Stimulated activated CD4-positive, alpha-beta T cell treated with anti-CD3 and anti-CD28 coated beads, Interleukin-4, amount 100 ng/mL, for 1 hour (primary cell): ENCODE data around the gene UROC1.

ENCODE experiments used
- DNase-seq: peaks from one replicate; pipeline ENCODE4 v3.0.0-alpha.2; 2020

UROC1 gene

DNA sequence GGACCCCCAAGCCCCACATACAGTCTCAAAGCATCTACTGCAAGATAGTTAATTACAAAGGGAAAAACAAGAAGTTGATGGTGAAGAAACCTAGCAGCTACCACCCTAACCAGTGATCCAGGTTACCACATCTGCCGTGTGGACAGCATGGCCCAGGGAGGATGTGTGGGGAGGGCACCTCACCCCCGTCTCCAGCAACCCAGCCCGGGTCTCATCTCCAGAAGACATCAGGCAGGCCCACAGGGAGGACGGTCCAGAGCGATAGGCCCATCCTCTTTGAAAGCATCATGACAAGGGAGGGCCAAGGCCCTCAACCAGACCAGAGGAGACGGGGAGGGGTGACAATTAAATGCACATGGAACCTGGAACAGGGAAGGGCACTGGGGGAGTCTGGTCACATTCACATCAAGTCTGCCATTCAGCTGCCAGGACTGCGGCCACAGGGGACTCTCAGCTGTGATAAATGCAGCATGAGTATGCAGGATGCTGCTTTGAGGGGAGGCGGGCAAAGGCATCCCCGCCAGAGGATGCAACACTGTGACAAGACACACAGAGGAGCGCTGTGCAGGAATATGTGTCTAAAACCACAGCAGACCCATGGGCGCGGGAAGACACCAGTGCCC lies 60.7 kb downstream of the UROC1 start:
- DNase-seq: no peak

DNA sequence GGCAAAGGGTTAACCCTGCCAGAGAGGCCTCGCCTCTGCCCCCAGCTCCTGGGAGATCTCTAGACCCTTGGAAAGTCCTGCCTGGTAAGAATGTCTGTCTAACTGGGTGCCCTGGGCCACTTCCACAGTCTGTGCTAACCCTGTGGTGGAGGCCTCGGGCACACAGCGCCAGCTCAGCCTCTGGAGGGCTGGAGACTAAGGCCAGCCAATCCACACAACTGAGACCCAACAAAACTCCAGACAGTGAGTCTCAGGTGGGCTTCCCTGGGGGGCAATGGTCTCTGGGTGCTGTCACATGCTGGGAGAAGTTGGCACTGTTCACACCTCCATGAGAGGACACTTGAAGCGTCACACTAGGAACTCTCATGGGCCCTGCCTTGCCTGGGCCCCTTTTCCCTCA lies 61.4 kb downstream of the UROC1 start:
- DNase-seq: no peak

DNA sequence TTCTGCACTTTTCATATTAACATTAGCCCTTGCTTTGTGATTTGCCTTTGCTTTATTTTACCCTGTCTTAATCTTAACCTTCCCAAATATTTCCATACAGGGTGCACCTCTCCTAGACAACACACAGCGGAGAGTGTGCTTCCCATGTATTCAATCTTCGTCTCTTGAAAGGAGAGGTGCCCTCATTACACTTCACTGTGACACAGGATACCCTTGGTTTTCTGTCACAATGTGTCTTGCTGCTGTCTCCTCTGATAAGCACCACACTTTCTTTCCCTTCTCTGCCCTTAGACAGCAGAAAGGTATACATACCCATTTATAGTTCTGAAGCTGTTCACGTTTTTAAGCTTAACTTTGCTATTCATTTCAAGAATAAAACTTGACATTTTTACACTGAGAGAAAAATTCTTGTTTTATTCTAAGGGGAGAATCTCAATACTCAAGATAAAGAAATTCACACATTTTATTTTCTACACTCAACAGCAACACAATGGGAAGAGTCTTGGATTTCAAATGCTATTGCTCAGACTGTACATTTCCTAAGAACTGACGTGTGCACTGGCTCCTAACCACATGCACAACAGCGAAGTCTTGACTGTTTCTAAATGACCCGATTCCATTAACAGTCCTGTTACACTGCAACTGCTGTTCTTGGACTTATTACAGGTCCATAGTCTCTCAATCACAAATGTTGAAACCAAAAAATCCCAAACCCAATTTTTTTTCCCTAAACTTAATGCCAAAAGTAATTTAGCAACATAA lies 63.0 kb downstream of the UROC1 start:
- no peak for DNase-seq

DNA sequence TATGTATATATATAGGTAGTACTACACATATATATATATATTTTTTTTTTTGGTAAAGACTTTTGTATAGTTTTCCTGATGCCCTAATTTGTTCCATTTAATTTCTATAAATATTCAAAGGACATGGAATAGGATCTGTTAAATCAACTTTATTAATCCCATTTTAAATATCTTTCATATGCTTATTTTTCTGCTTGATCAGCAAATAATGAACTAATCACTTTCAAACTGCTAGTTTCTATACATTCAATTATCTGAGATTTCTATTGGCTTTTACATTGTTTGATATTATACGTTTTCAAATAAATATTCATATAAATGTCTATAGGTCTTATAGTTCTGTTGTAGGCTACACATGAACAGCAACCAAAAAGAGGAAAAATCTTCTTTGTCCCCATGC lies 63.5 kb downstream of the UROC1 start:
- DNase-seq: no peak

DNA sequence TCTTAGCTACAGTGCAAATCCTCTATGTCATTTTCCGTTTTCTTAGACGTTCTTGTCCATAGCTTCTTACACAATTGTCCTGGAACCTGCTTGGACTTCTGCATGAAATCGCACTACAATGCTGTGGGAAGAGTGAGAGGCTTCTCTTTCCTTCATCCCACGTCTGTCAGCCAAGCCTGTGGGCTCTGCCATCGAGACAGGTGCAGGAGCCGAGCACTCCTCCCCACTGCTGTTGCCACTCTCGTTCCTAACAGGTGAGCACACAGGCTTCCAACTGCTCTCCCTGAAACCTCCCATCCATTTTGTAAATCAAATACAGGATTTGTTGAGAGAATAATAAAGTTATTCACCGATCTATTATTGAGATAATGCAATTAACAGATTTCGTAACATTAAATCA lies 65.4 kb downstream of the UROC1 start:
- DNase-seq: no peak

DNA sequence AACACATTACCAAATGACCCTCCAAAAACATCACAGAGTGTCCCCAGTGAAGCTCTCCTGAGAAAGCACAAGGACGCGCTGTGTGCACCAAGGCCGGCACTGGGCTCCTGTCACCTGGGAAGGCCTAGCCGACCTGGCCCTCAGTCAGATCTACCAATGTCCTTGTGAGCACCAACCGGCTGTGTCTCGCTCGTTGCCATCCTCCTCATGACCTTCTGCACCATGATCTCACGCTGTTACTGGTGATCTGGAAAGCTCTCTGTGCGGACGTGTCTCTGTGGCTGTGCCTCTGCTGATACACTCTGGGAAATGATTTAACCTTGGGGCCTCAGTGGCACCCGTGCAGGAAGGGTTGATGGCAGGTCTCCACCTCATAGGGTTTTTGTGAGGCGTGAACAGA lies 66.1 kb downstream of the UROC1 start:
- DNase-seq: no peak

DNA sequence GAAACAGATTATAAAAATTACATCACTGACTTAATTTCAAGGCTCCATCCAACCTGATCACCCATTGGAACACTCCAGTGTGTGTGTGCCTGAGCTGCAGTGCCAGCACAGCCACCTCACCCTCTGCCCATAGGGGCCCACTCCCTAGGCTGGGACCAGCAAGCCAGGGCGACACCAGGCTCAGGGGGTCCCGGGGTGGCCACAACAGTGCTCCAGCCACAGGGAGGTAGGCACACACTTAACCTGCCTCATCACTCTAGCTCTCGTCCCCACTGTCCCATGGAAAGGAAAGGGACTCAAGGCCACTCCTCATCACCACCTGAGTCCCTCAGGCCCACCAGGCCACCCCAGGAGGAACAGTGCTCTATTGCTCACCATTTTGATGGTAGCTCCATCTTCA lies 66.8 kb downstream of the UROC1 start:
- no peak for DNase-seq

DNA sequence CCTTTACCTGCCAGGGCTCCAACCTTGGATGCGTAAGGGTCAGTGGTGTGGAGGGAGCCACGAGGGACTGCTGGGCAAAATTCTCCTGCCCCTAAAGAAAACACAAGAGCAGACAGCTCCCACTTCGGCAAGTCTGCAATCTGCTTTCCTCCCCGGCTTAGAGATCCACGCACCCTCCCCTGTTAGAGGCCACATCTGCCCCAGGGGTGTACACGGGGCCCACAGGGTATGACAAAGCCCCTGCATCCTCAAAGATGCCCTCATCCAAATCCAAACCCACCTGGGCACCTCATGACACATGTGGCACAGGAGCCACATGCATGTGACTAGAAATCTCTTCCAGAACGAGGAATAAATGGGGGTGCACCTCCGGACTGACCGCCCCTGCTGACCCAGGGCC lies 67.4 kb downstream of the UROC1 start:
- DNase-seq: no peak

DNA sequence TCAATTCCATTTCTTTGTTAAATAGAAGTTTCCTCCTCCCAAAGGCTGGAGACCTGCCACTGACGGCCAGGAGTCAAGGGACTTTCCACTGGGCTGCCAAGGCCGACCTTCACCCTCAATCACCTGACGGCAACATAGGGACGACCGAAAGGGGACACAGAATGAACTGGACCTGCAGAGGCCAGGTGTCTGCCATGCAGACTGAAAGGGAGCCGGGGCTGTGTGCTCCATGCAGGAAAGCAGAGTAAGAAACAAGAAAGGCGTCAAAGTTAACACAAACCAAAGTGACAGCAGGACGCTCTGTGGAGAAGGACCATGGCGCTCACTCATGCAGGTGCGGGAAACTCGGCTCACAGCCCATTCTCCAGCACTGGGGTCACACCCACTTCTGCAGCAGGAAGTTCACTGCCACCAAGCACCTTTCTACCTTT lies 67.9 kb downstream of the UROC1 start:
- DNase-seq: no peak

DNA sequence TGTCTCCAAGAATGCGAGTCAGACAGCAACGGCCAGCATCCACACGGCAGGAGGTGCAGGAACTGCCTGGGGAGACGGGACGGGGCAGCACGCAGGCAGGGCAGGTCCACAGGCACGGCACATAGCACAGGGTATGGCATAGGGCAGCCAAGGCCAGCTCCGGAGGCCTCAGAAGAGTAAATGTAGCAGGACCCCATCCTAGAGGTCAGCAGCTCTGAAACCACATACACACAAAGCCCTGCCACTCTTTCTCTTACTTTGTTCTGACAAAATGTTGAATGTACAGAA lies 68.7 kb downstream of the UROC1 start:
- DNase-seq: no peak

DNA sequence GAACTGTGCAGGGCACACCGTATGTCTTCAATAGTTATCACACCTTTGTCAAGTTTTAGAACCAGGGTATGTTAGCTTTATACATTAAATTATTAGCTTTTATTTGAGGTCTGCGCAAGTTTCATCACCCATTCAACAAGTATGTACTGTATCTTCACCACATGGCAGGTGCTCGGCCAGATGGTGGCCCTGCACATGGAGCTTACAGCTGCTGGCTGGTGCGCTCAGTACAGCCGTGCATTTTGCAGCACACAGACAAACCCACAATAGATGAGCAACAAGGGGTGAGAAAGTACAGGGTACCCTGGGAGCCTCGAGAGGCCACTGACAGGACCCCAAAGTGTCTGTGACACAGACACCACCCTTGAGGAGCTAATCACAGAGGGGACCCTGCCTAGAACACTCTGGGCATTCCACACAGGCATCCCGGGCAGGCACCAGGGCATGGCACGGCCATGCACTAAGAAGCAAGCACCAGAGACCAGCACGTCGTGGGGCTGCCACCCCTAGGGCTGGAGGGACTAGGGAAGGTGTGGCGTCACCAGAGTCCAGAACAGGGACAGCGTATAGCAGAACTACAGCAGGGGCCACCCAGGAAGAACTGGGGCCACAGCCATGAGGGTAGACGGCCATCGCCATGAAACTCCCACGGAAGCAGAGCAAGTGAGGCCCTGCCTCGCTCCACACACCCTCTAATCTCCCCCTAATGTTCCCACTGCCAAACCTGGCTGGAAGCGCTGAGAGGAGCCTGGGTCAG lies 69.3 kb downstream of the UROC1 start:
- DNase-seq: no peak

DNA sequence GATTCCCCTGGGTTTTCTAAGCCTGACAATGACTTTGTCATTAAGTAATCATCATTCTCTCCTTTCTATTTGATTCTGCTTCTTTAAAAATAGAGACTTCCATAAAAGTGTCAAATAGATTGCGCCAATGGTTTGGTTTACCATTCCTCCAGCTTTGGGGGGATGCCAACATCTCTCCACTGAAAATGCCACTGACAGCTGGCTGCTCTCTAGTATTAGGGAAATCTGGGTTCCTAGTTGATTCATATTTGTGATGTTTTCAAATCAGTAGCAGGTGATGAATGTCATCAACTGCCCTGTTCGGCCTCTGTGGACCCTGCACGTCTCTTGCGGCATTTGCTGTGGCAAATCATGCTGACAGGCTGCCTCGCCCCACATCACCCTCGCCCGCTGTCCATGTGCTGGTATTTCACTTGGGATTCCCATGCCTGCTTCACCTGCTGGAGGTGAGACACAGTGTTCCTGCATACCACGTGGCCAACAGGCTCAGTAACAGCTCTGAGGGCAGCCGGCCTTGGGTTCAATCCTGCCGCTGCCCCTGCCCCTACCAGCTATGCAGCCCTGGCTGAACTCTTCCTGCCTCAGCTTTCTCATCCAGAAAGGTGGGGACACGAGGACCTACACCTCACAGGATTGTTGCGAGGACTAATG lies 70.0 kb downstream of the UROC1 start:
- DNase-seq: no peak

DNA sequence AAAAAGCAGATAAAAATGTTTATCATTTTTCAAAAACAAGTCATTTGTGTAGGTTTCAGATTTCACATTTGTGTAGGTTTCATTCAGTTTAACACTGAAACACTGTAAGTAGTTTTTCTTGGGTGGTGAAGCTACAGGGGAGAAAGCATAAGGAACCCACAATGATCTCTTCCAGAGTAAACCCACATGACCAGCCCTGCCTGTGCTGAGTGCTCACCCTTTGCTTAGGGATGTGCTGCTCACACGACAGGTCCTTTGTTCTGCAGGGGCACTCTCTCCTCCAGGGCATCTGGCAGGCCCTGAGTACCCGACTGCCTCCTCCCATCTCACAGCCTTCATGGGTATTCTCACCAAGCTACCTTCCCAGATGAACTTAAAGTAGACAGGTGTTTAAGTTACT lies 70.8 kb downstream of the UROC1 start:
- no peak for DNase-seq

DNA sequence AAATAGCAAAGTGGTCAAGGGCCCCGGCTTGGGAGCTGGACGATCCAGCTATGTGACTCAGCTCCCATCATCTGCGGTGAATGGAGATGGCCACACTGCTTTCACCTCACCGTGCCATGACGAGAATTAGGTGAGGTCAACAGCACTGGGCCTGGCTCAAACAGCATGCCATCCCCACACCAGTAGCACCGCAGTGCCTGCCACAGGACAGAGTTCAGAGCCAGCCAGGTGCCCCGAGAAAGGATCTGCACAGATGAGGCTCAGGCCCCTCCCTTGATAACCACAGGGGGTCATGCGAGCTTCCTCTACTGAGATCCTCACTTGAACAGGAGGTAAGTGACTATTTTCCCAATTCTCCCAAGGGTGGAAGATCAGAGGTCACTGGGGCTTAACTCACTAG lies 71.3 kb downstream of the UROC1 start:
- no peak for DNase-seq

DNA sequence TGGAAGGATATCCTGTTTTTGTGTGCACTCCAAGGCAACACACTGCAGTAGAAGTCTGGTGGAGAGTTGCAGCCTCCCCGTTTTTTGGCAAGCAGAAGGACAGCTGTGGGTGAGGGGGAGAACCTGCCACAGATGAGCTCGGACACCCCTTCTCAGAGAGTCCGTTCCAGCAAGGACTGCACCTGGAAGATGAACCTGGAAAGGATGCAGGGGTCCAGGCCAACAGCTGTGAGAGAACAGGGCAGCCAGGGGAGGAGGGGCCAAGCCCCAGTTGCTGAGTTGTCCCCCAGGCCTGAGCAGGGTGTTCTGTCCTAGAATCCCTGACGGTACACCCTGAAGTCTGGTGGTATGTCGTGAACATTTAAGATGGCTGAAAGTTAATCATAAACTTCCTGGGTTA lies 72.1 kb downstream of the UROC1 start:
- DNase-seq: no peak

DNA sequence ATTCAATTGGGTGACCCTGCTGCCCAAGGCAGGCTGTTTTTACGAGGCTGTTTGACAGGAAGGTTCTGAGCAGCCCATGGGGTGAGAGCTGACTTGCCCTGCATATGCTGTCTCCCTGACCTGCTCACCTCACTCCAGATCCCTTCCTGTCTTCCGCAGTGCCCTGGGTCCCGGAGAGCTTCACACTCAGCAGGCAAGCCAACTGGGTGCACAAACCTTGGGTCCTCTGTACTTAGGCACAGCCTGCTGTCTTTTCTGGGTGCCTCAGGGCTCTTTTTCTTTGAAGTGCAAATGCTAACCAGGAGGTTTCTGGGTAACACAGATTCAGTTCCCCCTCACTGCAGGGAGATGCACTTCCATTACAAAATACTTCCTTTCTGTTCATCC lies 74.7 kb downstream of the UROC1 start:
- no peak for DNase-seq

DNA sequence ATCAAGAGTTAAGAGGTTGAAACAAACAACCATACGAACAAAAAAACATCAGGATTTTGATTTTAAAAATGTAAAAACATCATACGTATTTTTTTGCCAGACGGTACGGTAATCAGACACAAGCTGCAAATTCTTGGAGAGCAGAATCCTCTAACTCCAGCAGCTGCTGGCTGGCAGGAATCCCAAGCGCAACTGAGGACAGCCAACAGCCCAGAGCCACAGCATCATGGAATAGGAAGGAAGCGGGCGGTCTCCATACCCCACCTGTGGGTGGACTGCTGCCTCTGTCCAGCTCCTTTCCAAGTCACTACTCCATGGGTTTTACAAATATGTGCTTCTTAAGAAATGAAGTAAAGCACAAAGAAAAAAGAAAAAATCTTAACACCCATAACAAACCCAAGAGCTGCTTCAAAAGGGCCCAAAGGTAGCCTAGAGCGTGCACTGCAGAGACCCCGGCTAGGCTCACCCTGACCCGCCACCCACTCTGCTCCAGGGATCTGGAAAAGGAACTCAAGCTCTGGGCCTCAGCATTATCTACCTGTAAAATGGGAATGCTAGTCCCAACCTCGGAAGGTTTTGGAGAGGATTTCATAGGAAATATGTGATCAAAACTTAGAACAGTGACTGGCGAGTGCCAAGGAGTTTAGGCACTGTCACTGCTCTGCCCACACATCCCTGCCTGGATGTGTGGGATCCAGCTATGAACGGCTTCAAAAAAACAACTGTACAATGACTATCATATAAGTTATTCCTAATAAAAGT lies 75.3 kb downstream of the UROC1 start:
- no peak for DNase-seq

DNA sequence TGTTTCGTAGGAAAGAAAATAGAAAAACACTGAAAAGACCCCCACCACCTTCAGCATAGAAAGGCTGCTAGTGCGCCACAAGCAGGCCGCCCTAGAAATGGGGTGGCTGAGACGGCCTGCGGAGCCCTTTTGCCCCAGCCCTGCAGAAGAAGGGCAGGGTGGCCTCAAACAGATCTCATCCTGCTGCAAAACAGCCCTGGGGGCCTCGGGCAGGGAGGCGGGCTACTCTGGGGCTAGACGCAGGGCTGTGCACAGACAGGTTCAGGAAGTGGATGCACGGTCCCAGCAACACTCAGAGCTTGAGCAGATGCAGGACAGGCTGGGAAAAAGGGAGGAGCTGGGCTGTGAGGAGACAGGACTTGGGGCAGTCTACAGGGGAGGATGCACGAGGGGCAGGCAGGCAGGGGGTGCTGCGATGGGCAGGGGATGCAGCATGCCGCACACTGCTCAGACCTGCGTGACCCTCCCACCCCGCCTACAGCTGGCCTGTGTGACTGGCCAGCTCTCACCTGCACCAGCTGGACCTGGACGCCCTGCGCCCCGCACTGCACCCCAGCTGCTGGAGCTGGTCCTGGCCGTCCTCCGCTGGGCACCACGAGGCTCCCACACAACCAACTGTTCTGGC lies 76.2 kb downstream of the UROC1 start:
- no peak for DNase-seq

DNA sequence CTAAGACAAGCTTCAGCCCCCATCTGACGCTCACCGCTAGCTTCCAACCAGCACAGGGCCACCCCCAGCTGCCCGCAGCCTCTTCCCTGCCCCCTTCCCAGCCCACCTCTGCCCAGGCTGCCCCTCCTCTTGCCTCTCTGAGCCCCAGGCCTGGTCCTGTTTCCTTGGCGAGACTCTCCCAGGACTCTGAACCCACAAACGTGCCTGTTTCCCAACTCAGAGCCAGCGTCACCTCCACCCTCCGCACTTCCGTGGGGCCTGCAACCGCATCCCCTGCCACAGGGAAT lies 76.9 kb downstream of the UROC1 start:
- no peak for DNase-seq

DNA sequence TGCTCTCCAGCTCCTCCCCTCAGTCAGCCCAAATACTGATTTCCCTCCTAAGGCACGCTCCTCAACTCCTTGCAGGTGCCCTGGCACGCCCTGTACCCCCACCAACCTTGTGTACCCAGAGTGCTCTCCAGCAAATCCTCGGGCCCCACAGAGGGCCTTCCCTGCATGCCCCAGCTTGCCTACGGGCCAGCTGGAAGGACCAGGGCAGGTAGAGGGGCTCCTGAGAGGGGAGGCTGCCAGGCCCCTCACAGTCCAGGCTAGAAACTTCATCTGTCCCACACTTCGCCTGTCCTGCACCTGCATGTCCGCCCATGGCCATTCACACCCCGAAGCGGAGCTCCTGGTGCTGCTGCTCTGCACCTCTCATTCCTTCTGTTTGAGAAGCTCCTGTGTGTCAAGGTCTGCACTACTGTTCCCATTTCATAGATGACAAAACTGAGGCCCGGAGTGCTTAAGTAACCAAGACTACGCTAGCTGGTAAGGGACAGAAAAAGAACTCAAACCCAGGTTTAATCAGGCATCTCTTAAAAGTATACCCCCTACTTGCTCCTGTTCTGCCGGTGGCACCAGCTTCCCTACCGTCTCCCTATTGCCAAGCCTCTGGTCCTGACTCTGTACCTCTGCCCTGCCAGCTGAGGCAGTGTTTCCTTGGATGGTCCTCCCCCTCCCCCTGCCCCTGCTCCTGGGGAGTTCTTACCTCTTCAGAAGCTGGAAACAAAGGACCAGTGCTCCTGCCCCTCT lies 77.4 kb downstream of the UROC1 start:
- no peak for DNase-seq

DNA sequence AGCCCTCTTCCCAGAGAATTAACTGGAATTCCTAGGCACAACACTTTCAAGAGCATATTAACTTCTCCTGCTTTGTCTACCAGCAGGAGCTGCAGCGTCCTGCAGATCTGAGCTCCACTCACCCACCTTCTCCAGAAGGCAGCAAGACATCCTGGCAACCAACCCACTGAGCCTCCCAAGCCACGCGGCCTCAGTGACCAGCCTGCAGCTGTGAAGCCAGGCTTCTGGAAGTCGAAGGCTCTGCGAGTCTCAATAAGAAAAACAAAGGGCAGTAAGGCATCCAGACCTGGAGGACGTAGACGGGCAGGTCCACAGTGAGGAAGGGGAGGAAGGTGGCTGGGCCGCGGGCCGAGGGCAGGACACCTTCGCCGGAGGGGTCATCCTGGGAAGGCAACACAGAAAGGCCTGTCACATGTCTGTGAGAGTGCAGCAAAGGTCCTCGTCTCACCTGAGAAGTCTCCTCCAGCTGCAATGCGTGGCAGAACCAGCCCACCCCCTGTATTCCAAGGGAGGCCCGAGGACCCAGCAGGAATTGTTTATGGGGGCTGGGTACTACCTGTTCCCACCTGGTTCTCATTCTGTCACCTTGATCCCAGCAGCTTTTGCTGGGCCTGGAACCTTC lies 78.1 kb downstream of the UROC1 start:
- no peak for DNase-seq

DNA sequence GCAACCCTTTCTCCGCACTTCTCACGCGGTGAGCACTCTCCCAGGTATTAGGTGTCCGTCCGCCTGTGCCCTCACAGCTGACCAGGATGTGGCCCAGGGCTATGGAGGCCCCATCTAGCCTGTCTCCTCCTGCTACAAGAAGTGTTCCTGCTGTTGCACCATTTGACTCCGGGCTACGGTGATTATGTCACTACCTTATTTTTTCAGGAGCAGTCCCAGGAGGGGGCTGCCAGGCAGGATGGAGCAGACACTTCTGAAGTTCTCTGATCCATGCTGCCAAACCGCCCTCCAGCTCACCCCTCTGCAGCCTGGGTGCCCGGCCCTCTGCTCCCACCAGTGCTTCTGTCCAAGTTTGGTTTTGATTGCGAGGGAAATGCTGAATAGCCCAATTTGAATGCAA lies 78.8 kb downstream of the UROC1 start:
- no peak for DNase-seq
